SJCRH30 (cell line): ENCODE measurements around the gene FDX1. TPM values are rescaled to one million over a fixed set of nuclear protein-coding genes. Genes with fewer than 3 reads are reported as not detected.

Experiments used
- DNase-seq, 2 experiments: peaks; one replicate each; pipeline ENCODE4 v3.0.0-alpha.2; 2015 to 2020
- H3K27ac ChIP-seq: fragments of 250-450 bp; sonication (Bioruptor Pico); 2 replicates; pipeline ENCODE4 v1.5.1; 2020; ENCODE audit warnings: mild to moderate bottlenecking, moderate library complexity
- H3K27me3 ChIP-seq: fragments of 250-450 bp; sonication (Bioruptor Pico); 2 replicates; pipeline ENCODE4 v1.5.1; 2020; ENCODE audit warnings: mild to moderate bottlenecking, moderate library complexity
- H3K36me3 ChIP-seq: fragments of 250-450 bp; sonication (Bioruptor Pico); 2 replicates; pipeline ENCODE4 v1.5.1; 2020; ENCODE audit warnings: mild to moderate bottlenecking, moderate library complexity
- H3K4me1 ChIP-seq: fragments of 250-450 bp; sonication (Bioruptor Pico); 2 replicates; pipeline ENCODE4 v1.5.1; 2020; ENCODE audit warnings: mild to moderate bottlenecking, moderate library complexity
- H3K4me3 ChIP-seq: fragments of 250-450 bp; sonication (Bioruptor Pico); 2 replicates; pipeline ENCODE4 v1.5.1; 2020; ENCODE audit warnings: mild to moderate bottlenecking, moderate library complexity
- H3K9me3 ChIP-seq: fragments of 250-450 bp; sonication (Bioruptor Pico); replicated peaks from 2 replicates; pipeline ENCODE4 v1.5.1; 2020; ENCODE audit warnings: mild to moderate bottlenecking, moderate library complexity
- total RNA-seq: library from RNA; depleted of rRNA; stranded (reverse); fragments of >200 nt; shearing (Covaris generic); gene quantifications from 2 replicates; pipeline ENCODE4 v1.2.3, GENCODE V29; 2014

Gene FDX1
- total RNA-seq, 1 experiment from 2014 or later = 8.3 TPM

DNA sequence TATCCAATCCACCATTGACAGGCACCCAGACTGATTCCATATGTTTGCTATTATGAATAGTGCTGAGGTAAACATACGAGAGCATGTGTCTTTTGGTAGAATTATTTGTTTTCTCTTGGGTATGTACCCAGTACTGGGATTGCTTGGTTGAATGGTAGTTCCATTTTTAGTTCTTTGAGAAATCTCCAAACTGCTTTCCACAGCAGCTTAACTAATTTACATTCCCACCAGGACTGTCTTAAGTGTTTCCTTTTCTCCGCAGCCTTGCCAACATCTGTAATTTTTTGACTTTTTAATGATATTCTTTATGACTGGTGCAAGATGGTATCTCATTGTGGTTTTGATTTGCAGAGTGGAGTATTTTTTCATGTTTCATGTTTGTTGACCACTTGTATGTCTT, 8.3 kb downstream of the FDX1 start:
- Histone ChIP-seq H3K4me3 (no peak overlapping the region), H3K9me3 (no peaks in the 10 kb centered on the region), H3K36me3 (peaks cover 5% of the 10 kb centered on the region; the same call in 1 of the 2 replicates), H3K4me1 (peaks cover 4% of the 10 kb centered on the region; the same call in 1 of the 2 replicates), H3K27ac (no peak overlapping the region), H3K27me3 (no peaks in the 10 kb centered on the region)
- no peak for DNase-seq

DNA sequence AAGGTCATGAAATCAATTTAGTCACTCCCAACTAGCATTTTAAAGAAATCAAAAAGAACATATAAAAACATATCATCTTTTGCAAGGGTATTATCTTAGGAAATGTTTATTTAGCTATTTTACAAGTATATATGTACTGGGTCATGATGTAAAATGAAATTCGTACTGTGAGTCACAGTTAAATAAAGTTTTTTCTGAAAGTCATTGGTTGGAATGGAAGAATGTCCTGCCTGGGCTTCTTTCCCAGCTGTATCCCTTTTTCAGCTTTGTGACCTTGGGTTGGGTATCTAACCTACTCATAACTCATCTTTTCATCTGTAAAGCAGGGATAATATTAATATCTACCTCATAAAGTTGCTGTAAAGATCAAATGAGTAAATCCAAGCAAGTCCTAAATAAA, 15.7 kb downstream of the FDX1 start:
- Histone ChIP-seq H3K36me3 (no peaks in the 10 kb centered on the region), H3K27me3 (no peaks in the 10 kb centered on the region), H3K9me3 (no peaks in the 10 kb centered on the region), H3K4me1 (no peaks in the 10 kb centered on the region), H3K4me3 (no peak overlapping the region), H3K27ac (no peak overlapping the region)
- DNase-seq = no peak

DNA sequence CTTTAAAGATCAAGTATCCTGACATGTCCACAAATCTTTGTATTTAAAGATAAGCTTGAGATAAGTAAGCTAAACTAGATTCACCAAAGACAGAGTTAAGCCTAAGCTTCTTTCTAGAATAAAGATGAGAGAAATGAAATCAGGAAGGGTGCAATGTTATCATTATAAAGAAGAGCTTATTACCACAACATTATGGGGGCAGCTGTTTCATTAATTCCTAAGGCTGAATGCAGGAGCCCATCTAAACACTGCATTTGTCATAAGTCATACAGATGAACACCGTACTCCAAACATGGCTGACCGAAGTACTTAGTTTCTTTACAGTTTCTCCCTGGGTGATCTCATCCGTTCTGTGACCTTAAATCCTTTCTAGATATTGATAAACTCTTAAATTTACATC, 16.3 kb downstream of the FDX1 start:
- no peaks in the 10 kb centered on the region for H3K9me3 ChIP-seq
- H3K4me3 ChIP-seq = no peak overlapping the region
- no peaks in the 10 kb centered on the region for H3K27me3 ChIP-seq

GRCh38 chr11:110446594-110446993, 16.8 kb downstream of the FDX1 start:
- Histone ChIP-seq H3K36me3 (no peaks in the 10 kb centered on the region), H3K27me3 (no peaks in the 10 kb centered on the region), H3K27ac (no peak overlapping the region), H3K9me3 (no peaks in the 10 kb centered on the region), H3K4me3 (no peak overlapping the region), H3K4me1 (no peaks in the 10 kb centered on the region)
- no peak for DNase-seq

More for the DNA sequence above, 16.3 kb downstream of the FDX1 start:
- H3K4me1 ChIP-seq = no peaks in the 10 kb centered on the region
- H3K27ac ChIP-seq = no peak overlapping the region
- DNase-seq = no peak
- H3K36me3 ChIP-seq = no peaks in the 10 kb centered on the region

- no peaks in the 10 kb centered on the region for H3K9me3 ChIP-seq
- H3K27ac ChIP-seq = no peak overlapping the region
- H3K4me3 ChIP-seq = no peak overlapping the region
- no peaks in the 10 kb centered on the region for H3K27me3 ChIP-seq
- no peaks in the 10 kb centered on the region for H3K4me1 ChIP-seq
- no peak for DNase-seq
- H3K36me3 ChIP-seq = no peaks in the 10 kb centered on the region
Observed at GRCh38 chr11:110447343-110447742, 17.6 kb downstream of the FDX1 start.

- H3K4me1 ChIP-seq = no peaks in the 10 kb centered on the region
- no peaks in the 10 kb centered on the region for H3K36me3 ChIP-seq
- H3K9me3 ChIP-seq = no peaks in the 10 kb centered on the region
- no peak overlapping the region for H3K27ac ChIP-seq
- DNase-seq = no peak
- H3K27me3 ChIP-seq = no peaks in the 10 kb centered on the region
- H3K4me3 ChIP-seq = no peak overlapping the region
Observed at GRCh38 chr11:110447897-110448745, 18.4 kb downstream of the FDX1 start.

GRCh38 chr11:110450246-110450645, 20.5 kb downstream of the FDX1 start:
- no peaks in the 10 kb centered on the region for H3K9me3 ChIP-seq
- no peaks in the 10 kb centered on the region for H3K27me3 ChIP-seq
- no peak overlapping the region for H3K27ac ChIP-seq
- no peaks in the 10 kb centered on the region for H3K36me3 ChIP-seq
- no peak for DNase-seq
- H3K4me1 ChIP-seq = no peaks in the 10 kb centered on the region
- no peak overlapping the region for H3K4me3 ChIP-seq

DNA sequence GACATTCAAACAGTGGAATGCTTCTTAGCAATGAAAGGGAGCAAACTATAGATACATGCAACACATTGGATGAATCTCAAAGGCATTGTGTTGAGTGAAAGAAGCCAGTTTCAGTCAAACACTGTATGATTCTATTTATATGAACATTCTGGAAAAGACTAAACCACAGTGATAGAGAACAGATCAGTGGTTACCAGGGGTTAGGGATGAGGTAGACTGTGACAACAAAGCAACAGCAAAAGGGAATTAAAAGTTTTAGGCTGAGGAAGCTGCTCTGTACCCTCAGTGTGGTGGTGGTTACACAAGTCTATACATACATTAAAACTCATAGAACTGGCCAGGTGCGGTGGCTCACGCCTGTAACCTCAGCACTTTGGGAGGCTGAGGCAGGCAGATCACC, 23.0 kb downstream of the FDX1 start:
- Histone ChIP-seq H3K9me3 (no peaks in the 10 kb centered on the region), H3K27me3 (no peaks in the 10 kb centered on the region), H3K4me3 (no peak overlapping the region), H3K4me1 (no peaks in the 10 kb centered on the region), H3K27ac (no peak overlapping the region), H3K36me3 (no peaks in the 10 kb centered on the region)
- DNase-seq = no peak

DNA sequence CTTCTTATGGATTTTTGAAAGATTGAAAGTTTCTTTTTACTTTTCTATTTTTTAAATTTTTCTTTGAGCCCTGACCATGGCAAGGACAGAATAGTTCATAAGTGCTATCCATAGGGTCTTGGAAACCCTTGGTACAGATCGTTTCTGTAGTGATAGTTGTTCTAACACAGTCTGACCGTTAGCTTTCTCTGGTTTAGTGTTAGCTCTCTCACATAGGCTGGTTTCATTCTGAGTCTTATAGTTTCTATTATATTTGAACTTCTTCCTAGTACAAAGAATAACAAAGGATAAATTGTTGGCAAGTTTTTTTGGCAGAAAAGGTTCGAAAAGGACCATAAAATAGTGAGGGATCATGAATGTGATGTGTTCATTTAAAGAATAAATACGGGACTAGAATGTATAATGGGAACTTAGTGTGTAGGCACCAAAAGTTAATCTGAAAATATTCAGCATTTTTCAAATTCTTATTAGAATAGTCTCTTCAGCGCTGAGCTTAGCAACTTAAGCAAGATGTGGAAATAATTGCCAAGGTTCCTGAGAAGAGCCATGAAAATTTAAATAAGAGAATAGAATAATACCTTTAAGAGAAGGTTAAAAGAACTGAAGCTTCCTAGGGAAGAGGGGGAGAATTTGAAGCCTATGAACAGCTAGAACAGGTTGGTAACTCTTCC, 24.1 kb downstream of the FDX1 start:
- H3K4me3 ChIP-seq = no peak overlapping the region
- H3K4me1 ChIP-seq = no peaks in the 10 kb centered on the region
- no peaks in the 10 kb centered on the region for H3K27me3 ChIP-seq
- no peak overlapping the region for H3K27ac ChIP-seq
- no peaks in the 10 kb centered on the region for H3K9me3 ChIP-seq
- no peak for DNase-seq
- no peaks in the 10 kb centered on the region for H3K36me3 ChIP-seq

DNA sequence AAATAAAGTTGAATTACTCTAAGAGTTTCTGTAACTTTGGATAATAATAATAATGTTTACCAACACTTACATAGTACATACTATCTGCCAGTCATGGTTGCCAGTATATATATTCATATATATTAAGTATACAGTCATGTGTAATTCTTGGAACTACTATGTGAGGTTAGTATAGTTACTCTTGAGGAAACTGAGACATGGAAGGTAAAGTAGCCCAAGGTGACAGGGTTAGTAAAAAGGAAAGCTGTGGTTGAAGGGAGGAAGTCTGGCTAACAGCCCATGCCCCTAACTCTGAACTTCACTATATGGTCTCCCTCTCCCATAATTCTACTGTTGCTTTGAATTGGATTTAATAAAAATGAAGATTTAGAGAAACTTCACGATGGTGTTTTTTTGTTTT, 24.9 kb downstream of the FDX1 start:
- H3K27me3 ChIP-seq = no peaks in the 10 kb centered on the region
- H3K36me3 ChIP-seq = no peaks in the 10 kb centered on the region
- no peak for DNase-seq
- H3K4me1 ChIP-seq = no peaks in the 10 kb centered on the region
- H3K9me3 ChIP-seq = no peaks in the 10 kb centered on the region
- no peak overlapping the region for H3K4me3 ChIP-seq
- no peak overlapping the region for H3K27ac ChIP-seq

- H3K9me3 ChIP-seq = no peaks in the 10 kb centered on the region
- H3K36me3 ChIP-seq = no peaks in the 10 kb centered on the region
- H3K27me3 ChIP-seq = no peaks in the 10 kb centered on the region
- no peak overlapping the region for H3K27ac ChIP-seq
- no peak overlapping the region for H3K4me3 ChIP-seq
- no peaks in the 10 kb centered on the region for H3K4me1 ChIP-seq
- DNase-seq = no peak
Observed at GRCh38 chr11:110455718-110456117, 26.0 kb downstream of the FDX1 start.

- Histone ChIP-seq H3K4me3 (no peak overlapping the region), H3K36me3 (no peaks in the 10 kb centered on the region), H3K27me3 (no peaks in the 10 kb centered on the region), H3K27ac (no peak overlapping the region), H3K4me1 (no peaks in the 10 kb centered on the region), H3K9me3 (no peaks in the 10 kb centered on the region)
- peak; percentile 16 to 34 for DNase-seq
Observed at GRCh38 chr11:110463153-110463552, 33.4 kb downstream of the FDX1 start.

DNA sequence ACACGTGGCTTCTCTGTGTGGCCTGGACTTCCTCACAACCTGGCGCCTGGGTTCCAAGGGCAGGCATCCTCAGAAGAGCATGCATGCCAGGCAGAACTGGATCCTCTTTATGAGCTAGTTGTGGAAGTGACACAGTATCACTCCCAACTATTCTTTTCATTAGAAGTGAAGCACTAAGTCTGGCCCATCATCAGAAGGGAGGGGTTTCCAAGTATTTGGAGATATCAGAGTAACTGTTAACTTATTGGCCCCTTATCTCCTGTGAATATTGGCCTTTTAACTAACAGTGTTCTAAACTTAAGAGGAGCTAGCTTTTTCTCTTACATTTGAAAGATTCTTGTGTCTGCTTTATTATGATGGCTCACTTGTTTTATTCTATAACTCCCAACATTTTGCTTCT, 35.5 kb downstream of the FDX1 start:
- H3K9me3 ChIP-seq = no peaks in the 10 kb centered on the region
- H3K36me3 ChIP-seq = no peaks in the 10 kb centered on the region
- DNase-seq = no peak
- H3K4me3 ChIP-seq = no peak overlapping the region
- no peak overlapping the region for H3K27ac ChIP-seq
- H3K27me3 ChIP-seq = no peaks in the 10 kb centered on the region
- H3K4me1 ChIP-seq = no peaks in the 10 kb centered on the region

DNA sequence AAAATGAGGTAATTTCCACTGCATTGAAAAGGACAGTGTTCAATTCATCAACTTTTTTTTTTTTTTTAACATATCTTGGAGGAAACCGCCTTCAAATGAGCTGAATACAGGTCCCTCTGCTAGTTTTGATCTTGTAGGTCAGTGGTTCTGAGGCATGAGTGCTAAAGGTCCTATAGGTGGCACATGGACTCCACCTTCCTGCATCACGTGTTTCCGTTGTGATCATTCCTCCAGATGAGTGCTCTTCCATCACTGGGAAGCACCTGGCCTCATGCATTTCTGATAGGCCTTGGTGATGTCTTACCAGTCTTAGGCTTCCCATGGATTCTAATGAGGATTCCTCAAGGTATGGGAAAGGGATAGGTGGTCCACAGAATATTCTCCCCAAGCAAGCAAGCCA, 37.8 kb downstream of the FDX1 start:
- Histone ChIP-seq H3K27ac (no peak overlapping the region), H3K36me3 (no peaks in the 10 kb centered on the region), H3K9me3 (no peaks in the 10 kb centered on the region), H3K4me3 (no peak overlapping the region), H3K4me1 (no peaks in the 10 kb centered on the region), H3K27me3 (no peaks in the 10 kb centered on the region)
- DNase-seq = no peak

DNA sequence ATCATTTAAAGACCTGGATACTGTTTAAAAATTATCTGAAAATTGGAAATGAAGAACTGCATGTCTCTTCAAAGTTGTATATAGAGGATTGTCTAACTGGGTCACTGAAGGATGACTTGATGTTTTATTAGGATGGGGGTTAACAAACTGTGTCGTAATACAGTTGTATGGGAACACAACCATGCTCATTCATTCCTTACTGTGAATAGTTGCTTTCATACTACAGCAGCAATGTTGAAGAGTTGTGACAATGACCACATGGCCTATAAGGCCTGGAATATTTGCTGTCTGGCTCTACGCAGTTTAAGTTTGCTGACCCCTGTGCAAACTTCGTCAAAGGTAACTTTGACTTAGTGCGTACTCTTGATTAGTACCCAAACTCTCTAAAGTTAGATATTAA, 38.4 kb downstream of the FDX1 start:
- no peak overlapping the region for H3K27ac ChIP-seq
- no peak for DNase-seq
- H3K9me3 ChIP-seq = no peaks in the 10 kb centered on the region
- H3K36me3 ChIP-seq = no peaks in the 10 kb centered on the region
- H3K4me1 ChIP-seq = no peaks in the 10 kb centered on the region
- H3K4me3 ChIP-seq = no peak overlapping the region
- H3K27me3 ChIP-seq = no peaks in the 10 kb centered on the region

DNA sequence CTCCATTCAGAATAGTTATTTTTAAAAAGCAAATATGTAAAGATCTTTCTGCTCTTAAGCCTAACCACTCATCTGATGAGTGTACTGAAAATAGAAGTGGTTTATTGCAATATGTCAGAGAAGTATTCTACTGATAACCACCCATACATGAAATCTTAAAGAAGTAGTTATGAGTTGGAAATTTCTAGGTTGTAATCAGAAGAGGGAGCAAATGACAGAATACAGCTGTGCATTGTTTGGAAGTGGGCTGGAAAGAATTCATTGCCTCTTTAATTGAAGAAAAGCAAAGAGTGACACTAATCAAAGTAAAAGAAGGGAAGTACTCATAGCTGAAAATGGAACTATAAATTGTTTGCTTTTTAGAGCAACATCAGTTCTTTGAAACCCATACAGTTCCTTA, 39.4 kb downstream of the FDX1 start:
- Histone ChIP-seq H3K27me3 (no peaks in the 10 kb centered on the region), H3K4me3 (no peak overlapping the region), H3K4me1 (no peaks in the 10 kb centered on the region), H3K9me3 (no peaks in the 10 kb centered on the region), H3K36me3 (no peaks in the 10 kb centered on the region), H3K27ac (no peak overlapping the region)
- no peak for DNase-seq
